Measurements from ENCODE around the gene SCART1.

DNA sequence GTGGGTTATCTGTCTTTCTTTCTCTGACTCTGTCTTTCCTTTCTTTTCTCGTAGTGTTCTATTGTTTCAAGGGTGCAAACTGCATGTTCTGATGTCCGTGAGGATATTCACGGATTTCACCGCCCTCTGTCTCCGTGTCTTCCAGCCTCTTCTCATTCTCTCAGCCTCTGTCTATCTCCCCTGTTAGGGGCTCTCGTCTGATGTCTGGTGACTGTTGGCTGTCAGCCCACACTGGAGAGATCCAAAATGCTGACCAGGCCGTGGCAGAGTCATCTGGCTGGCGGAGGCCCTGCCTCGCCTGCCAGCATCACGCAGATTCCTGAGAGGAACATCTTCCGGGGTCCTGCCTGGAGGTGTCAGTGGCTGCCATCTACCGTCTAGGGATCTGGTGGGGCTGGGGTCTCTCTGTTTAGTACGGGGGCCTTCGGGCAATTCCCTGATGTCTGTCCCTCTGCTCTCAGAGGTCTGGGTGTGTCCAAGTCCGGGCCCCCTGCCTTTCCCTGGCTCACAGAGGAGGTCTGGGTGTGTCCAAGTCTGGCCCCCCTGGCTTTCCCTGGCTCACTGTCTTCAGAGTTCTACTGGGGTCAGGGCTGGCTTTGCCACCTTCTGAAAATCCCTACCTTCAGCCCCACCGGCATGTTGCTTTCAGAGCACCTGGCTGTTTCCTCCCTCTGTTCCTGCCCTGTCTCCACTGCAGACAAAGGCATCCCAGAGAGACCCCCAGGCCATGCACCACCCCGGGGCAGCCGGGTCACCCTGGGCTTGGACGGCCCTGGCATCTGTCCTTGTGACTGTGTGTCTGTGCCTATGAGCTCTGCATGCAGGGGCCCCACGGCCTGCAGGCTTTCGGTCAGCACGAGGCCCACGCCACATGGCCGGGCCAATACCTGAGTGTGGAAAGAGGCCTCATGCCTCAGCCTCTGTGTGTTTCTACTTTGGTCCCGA, 14.0 kb upstream of the SCART1 start:
- TF ChIP-seq, protein P1, sequence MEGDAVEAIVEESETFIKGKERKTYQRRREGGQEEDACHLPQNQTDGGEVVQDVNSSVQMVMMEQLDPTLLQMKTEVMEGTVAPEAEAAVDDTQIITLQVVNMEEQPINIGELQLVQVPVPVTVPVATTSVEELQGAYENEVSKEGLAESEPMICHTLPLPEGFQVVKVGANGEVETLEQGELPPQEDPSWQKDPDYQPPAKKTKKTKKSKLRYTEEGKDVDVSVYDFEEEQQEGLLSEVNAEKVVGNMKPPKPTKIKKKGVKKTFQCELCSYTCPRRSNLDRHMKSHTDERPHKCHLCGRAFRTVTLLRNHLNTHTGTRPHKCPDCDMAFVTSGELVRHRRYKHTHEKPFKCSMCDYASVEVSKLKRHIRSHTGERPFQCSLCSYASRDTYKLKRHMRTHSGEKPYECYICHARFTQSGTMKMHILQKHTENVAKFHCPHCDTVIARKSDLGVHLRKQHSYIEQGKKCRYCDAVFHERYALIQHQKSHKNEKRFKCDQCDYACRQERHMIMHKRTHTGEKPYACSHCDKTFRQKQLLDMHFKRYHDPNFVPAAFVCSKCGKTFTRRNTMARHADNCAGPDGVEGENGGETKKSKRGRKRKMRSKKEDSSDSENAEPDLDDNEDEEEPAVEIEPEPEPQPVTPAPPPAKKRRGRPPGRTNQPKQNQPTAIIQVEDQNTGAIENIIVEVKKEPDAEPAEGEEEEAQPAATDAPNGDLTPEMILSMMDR (IDR thresholded peaks at IDR 0.05): no peak
- no peak for TF ChIP-seq POLR2A (IDR thresholded peaks at IDR 0.05)
